ENCODE data around the gene COX6B1.

- TF ChIP-seq CTCF (IDR thresholded peaks at IDR 0.05) (no peak), POLR2A (IDR thresholded peaks at IDR 0.05) (no peak), EP300 (IDR thresholded peaks at IDR 0.05) (no peak)
These were observed 21.4 kb downstream of the COX6B1 start for GRCh38 chr19:35669566-35669965.
